22Rv1 (cell line): ENCODE results near the gene CSPG4.
"Not testable (repeated sequence)": the region's sequence is repeated elsewhere in the genome, so short reads cannot be mapped to it uniquely, and the experiment has no call there.

Source experiments
- H3K27ac ChIP-seq: fragments of 450-650 bp; 2 replicates; pipeline ENCODE4 v1.5.1; 2017
- ZFX ChIP-seq: fragments of 450-650 bp; IDR thresholded peaks from 2 replicates; pipeline ENCODE4 v1.6.1; 2017; ENCODE audit warnings: antibody characterized with exemption, borderline replicate concordance
- TF ChIP-seq, protein P1 (sequence below): fragments of 450-650 bp; IDR thresholded peaks from 2 replicates; pipeline ENCODE4 v1.5.1; 2017; ENCODE audit warnings: mild to moderate bottlenecking

CSPG4 gene

DNA sequence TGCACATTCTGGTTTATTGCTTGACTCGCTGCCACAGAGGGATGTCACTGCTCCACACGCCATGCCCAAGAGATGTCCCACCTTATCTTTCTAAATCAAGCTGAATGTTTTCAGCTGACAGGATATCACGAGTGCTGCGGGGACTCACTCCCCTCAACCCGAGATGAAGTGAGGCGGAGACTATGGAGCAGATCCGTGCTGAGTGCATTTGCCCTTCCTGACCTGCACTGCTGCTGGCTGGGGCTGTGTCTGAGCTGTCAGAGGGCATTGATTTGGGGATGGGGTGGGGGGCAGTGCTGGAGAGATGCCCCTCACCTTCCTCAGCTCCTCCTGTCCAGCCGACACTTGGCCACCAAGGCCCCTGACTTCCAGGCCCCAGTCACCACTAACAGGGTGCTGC lies 40.5 kb upstream of the CSPG4 start:
- no peak overlapping the region for H3K27ac ChIP-seq
- TF ChIP-seq, protein P1, sequence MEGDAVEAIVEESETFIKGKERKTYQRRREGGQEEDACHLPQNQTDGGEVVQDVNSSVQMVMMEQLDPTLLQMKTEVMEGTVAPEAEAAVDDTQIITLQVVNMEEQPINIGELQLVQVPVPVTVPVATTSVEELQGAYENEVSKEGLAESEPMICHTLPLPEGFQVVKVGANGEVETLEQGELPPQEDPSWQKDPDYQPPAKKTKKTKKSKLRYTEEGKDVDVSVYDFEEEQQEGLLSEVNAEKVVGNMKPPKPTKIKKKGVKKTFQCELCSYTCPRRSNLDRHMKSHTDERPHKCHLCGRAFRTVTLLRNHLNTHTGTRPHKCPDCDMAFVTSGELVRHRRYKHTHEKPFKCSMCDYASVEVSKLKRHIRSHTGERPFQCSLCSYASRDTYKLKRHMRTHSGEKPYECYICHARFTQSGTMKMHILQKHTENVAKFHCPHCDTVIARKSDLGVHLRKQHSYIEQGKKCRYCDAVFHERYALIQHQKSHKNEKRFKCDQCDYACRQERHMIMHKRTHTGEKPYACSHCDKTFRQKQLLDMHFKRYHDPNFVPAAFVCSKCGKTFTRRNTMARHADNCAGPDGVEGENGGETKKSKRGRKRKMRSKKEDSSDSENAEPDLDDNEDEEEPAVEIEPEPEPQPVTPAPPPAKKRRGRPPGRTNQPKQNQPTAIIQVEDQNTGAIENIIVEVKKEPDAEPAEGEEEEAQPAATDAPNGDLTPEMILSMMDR, result no peak
- TF ChIP-seq ZFX, result no peak

DNA sequence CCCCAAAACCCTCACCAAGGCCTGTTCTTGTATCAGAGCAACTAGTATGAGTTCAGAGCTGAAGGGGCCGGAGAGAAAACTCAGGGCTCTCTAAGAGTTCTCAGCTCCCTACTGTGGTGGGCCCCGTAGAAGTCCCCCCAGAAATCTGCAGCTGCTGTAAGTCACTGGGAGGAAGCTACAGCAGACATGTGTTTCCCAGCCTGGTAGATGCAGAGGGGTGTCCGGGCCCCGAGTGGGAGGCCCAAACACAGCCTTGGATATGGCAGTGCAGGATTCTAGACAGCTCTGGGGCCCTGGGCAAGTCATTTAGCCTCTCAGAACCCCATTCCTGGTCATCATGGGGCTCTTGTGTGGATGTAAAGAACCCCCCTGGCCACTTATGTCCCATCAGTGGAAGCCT lies 39.2 kb upstream of the CSPG4 start:
- no peak overlapping the region for H3K27ac ChIP-seq
- TF ChIP-seq ZFX, result no peak
- TF ChIP-seq, protein P1, result no peak

DNA sequence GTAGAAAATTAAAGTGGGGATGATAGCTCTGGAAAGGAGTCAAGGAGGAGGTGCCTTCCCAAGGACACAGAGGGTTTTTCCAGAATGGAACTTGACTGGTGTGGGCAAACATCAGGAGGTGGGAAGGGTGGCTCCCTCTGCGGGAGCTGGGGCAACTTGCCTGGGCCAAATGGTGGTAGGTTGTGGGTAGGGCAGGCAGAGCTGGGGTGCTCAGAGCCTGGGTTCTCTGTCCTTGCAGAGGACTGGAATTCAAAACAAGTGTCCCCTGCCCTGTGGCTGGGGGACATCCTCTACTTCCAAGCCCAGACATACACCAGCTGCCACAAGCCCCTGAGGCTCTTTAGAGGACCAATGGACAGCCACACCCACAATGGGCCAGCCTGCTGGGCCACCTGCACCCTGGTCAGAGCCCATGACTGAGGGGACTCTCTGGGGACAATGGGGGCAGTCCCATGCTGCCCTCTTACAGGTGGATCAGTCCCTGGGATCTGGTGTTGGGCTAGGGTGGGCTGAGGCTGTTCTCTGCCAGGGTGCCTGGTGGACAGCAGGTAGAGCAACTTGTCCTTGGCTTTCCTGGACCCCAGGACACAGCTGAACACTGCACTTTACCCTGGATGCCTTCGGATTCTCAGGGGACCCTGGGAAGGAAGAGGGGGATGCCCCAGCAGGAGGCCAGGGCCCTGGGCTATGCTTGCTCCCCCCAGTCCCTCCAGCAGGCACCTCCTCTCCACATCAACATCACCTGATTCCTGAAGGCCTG lies 38.6 kb upstream of the CSPG4 start:
- TF ChIP-seq, protein P1, result no peak
- TF ChIP-seq ZFX, result no peak

DNA sequence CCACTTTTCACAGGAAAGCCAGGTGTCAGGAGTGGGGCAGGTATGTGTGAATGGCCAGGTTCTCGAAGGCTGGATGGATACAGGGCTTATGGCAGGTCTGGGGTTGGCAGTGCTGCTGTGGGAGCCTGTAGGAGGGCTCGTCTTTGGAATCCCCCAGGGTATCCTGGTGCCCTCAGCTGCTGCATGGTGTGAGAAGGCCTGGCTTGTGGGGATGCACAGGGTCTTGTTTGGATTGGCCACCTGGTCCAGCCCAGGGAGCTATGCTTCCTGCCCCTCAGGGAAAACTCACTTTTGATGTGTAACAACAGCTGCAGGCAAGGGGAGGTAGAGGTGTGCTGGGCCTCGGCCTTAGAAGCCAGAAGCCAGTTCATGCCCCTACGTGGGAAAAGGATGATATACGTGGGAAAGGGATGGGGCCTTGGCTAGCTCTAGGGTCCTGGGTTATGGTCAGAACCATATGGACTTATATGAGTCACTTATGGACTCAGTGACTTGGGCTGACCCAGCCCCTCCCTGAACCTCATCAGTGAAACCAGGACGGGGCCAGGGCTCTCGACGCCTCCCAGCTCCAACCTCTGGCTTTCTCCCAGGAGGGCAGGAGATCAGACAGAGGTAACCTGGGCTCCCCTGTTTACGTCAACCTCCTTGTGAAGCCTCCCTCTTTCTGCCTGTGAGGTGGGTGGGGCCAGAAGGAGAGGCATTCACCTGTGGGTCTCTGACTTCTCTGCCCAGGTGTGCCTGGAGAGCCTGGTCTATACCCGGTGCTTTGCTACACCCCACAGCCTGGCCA lies 37.8 kb upstream of the CSPG4 start:
- no peak overlapping the region for H3K27ac ChIP-seq
- TF ChIP-seq, protein P1, result no peak
- no peak for TF ChIP-seq ZFX

More for the DNA sequence above, 38.6 kb upstream of the CSPG4 start:
- H3K27ac ChIP-seq, result no peak overlapping the region

DNA sequence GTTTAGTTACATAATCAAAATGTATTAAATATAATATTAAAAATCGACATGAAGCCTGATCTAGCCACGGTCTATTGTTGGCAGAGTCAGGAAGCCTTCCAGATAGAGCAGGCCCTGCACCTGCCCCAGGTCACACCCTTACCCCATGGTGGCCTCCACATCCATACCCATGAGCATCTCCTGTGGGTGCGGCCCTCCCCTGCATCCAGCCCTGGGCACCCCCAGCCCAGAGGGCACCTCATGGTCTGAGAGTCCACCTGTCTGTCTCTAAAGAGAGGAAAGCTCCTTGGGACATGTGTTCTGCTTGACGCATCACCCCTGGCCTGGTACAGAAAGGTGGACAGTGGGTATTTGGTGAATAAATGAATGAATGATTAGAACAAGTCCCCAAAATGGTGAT lies 37.2 kb upstream of the CSPG4 start:
- H3K27ac ChIP-seq, result no peak overlapping the region
- no peak for TF ChIP-seq ZFX

DNA sequence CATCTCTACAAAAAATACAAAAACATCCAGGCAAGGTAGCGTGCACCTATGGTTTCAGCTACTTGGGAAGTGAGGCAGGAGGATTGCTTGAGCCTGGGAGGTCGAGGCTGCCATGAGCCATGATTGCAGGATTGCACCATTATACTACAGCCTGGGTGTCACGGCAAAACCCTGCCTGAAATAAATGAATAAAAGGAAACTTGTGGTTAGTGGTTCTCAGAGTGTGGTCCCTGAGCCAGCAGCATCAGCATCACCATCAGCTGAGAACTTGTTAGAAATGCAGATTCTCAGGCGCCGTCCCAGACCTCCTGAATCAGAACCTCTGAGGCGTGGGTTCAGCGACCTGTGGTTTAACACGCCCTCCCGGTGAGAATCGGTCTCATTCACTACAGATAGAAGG lies 36.2 kb upstream of the CSPG4 start:
- H3K27ac ChIP-seq, result not testable (repeated sequence)

DNA sequence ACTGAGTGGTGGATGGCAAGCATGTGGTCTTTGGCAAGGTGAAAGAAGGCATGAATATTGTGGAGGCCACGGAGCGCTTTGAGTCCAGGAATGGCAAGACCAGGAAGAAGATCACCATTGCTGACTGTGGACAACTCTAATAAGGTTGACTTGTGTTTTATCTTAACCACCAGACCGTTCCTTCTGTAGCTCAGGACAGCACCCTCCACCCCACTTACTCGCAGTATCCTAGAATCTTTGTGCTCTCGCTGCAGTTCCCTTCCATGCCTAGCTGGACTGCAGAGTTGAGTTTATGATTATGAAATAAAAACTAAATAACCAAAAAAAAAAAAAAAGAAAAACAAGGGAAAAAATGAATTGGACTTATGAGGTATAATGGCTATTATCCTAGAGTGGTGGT lies 34.5 kb upstream of the CSPG4 start:
- not testable (repeated sequence) for H3K27ac ChIP-seq

DNA sequence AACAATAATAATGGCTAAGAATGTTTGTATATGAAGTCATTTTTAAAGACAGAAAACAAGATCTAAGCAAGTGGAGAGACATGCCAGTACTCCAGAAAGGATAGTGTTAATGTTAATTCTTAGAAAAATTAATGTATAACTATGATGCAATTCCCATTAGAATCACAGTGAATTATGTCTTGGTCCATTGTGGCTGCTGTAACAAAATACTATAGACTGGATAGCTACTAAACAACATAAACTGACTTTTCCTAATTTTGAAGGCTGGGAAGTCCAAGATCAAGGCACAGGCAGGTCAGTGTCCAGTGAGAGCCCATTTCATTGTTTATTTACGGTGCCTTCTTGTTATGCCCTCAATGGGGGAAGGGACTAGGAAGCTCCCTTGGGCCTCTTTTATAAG lies 32.7 kb upstream of the CSPG4 start:
- no peak overlapping the region for H3K27ac ChIP-seq
- TF ChIP-seq ZFX, result no peak
- TF ChIP-seq, protein P1, result no peak

DNA sequence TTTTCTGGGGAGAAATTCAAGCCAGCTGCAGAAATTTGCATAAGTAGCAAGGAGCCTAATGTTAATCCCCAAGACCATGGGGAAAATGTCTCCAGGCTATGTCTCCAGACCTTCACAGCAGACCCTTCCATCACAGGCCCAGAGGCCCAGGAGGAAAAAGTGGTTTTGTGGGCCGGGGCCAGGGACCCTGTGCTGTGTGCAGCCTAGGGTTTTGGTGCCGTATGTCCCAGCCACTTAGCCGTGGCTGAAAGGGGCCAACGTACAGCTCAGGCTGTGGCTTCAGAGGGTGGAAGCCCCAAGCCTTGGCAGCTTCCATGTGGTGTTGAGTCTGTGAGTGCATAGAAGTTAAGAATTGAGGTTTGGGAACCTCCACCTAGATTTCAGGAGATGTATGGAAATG lies 29.7 kb upstream of the CSPG4 start:
- H3K27ac ChIP-seq, result not testable (repeated sequence)
